ENCODE data around the gene POLR3A. TPM values are rescaled to one million over a fixed set of nuclear protein-coding genes. Genes with fewer than 3 reads are reported as not detected.

POLR3A gene
- polyA plus RNA-seq, 1 donor (not counting 4 experiments of a cell fraction or from before 2014, with no cell fraction given), result 15.5 TPM

GRCh38 chr10:77936697-77937567 lies 92.4 kb downstream of the POLR3A start:
- no peak for TF ChIP-seq EZH2 (IDR thresholded peaks at IDR 0.05; ENCODE audit: low read length)
- TF ChIP-seq CTCF (optimal IDR thresholded peaks at IDR 0.05 in 1 of 3, IDR thresholded peaks at IDR 0.05 in 1 of 3, conservative IDR thresholded peaks at IDR 0.05 in 1 of 3; ENCODE audit: extremely low read depth in 1 of 3, insufficient read depth in 2 of 3, low read length in 3 of 3), result no peak
- dilution Hi-C loops (cut with MboI; ENCODE audit: extremely low pct_ligation_motif_present, low sequenced_read_pairs), result no loop called here
- H3K36me3 ChIP-seq (ENCODE audit: control insufficient read depth in 2 of 2, extremely low read depth in 1 of 2, insufficient read depth in 2 of 2, low read length in 2 of 2), result peaks cover 0 to 6% of the 10 kb centered on the region in 2 experiments
- no peak overlapping the region for H3K9ac ChIP-seq (ENCODE audit: control insufficient read depth, extremely low read depth, insufficient read depth, low read length)
- no peaks in the 10 kb centered on the region for H3K9me1 ChIP-seq (ENCODE audit: control insufficient read depth, extremely low read depth, insufficient read depth, low read length)
- H3K4me1 ChIP-seq (ENCODE audit: control insufficient read depth, extremely low read depth, insufficient read depth, low read length), result peaks cover 41% of the 10 kb centered on the region
- FAIRE-seq (no peak), DNase-seq (ENCODE audit: low read depth, low spot score) (no peak)
- H3K9me3 ChIP-seq (ENCODE audit: control insufficient read depth, low read depth, low read length), result no peaks in the 10 kb centered on the region
- no peak overlapping the region for H2AFZ ChIP-seq (ENCODE audit: control insufficient read depth, low read length)
- H3K27me3 ChIP-seq (ENCODE audit: control insufficient read depth, extremely low read depth, insufficient read depth, low read length), result no peaks in the 10 kb centered on the region
- H3K4me2 ChIP-seq (ENCODE audit: control insufficient read depth, extremely low read depth, insufficient read depth, low read depth, low read length), result no peak overlapping the region
- H3K27ac ChIP-seq (ENCODE audit: control insufficient read depth, insufficient read depth, low read length), result no peak overlapping the region
- H4K20me1 ChIP-seq (ENCODE audit: control insufficient read depth, extremely low read depth, insufficient read depth, low read length), result no peaks in the 10 kb centered on the region
- H3K4me3 ChIP-seq (ENCODE audit: control insufficient read depth in 2 of 3, extremely low read depth in 1 of 3, insufficient read depth in 2 of 3, low read depth in 1 of 3, low read length in 3 of 3), result no peak overlapping the region
- H3K79me2 ChIP-seq (ENCODE audit: control insufficient read depth, insufficient read depth, low read length), result peaks cover 2% of the 10 kb centered on the region

- no peak overlapping the region for H3K27ac ChIP-seq (ENCODE audit: control insufficient read depth, insufficient read depth, low read length)
- H3K36me3 ChIP-seq (ENCODE audit: control insufficient read depth in 2 of 2, extremely low read depth in 1 of 2, insufficient read depth in 2 of 2, low read length in 2 of 2), result peaks cover 0 to 6% of the 10 kb centered on the region in 2 experiments
- dilution Hi-C loops (cut with MboI; ENCODE audit: extremely low pct_ligation_motif_present, low sequenced_read_pairs), result no loop called here
- peak overlapping the region; percentile 23 for H2AFZ ChIP-seq (ENCODE audit: control insufficient read depth, low read length)
- TF ChIP-seq CTCF (optimal IDR thresholded peaks at IDR 0.05 in 1 of 3, IDR thresholded peaks at IDR 0.05 in 1 of 3, conservative IDR thresholded peaks at IDR 0.05 in 1 of 3; ENCODE audit: extremely low read depth in 1 of 3, insufficient read depth in 2 of 3, low read length in 3 of 3) (no peak), EZH2 (IDR thresholded peaks at IDR 0.05; ENCODE audit: low read length) (no peak)
- H3K79me2 ChIP-seq (ENCODE audit: control insufficient read depth, insufficient read depth, low read length), result no peaks in the 10 kb centered on the region
- H4K20me1 ChIP-seq (ENCODE audit: control insufficient read depth, extremely low read depth, insufficient read depth, low read length), result no peaks in the 10 kb centered on the region
- no peak overlapping the region for H3K9ac ChIP-seq (ENCODE audit: control insufficient read depth, extremely low read depth, insufficient read depth, low read length)
- no peaks in the 10 kb centered on the region for H3K9me3 ChIP-seq (ENCODE audit: control insufficient read depth, low read depth, low read length)
- H3K4me3 ChIP-seq (ENCODE audit: control insufficient read depth in 2 of 3, extremely low read depth in 1 of 3, insufficient read depth in 2 of 3, low read depth in 1 of 3, low read length in 3 of 3), result no peak overlapping the region
- H3K4me2 ChIP-seq (ENCODE audit: control insufficient read depth, extremely low read depth, insufficient read depth, low read depth, low read length), result peak overlapping the region; percentile 49
- no peaks in the 10 kb centered on the region for H3K27me3 ChIP-seq (ENCODE audit: control insufficient read depth, extremely low read depth, insufficient read depth, low read length)
- no peaks in the 10 kb centered on the region for H3K9me1 ChIP-seq (ENCODE audit: control insufficient read depth, extremely low read depth, insufficient read depth, low read length)
- FAIRE-seq (peak; percentile 86), DNase-seq (ENCODE audit: low read depth, low spot score) (no peak)
- peaks cover 24% of the 10 kb centered on the region for H3K4me1 ChIP-seq (ENCODE audit: control insufficient read depth, extremely low read depth, insufficient read depth, low read length)
Measured at GRCh38 chr10:77932016-77932715, 97.1 kb downstream of the POLR3A start.

All from keratinocyte (primary cell).